RPMI8226 (cell line): Measurements from ENCODE around the gene SLX4.

Experiments used
- DNase-seq: peaks from one replicate; pipeline ENCODE4 v3.0.0-alpha.2; 2015

The SLX4 gene

DNA sequence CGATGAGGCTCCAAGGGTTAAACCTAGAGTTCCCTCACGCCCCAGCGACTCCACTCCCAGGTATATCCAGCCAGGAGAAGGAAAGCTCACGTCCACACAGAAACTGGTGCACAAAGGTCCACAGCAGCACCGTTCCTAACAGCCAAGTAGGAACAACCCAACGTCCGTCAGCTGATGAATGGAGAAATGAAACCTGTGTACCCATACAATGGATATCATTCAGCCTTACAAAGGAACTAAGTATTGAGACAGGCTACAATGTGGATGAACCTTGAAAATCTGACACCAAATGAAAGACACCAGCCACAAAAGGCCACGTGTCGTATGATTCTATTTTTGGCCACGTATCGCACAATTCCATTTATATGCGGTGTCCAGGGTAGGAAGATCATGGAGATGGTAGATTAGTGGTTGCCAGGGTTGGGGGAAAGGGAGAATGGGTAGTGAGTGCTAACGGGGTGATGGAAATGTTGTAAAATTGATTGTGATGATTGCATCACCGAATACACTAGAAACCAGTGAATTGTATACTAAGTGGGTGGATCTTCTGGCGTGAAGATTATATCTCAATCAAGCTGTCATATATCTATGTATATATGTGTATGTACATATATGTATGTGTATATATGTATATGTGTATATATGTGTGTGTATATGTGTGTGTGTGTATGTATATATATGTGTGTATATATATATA lies 64.3 kb downstream of the SLX4 start:
- no peak for DNase-seq

DNA sequence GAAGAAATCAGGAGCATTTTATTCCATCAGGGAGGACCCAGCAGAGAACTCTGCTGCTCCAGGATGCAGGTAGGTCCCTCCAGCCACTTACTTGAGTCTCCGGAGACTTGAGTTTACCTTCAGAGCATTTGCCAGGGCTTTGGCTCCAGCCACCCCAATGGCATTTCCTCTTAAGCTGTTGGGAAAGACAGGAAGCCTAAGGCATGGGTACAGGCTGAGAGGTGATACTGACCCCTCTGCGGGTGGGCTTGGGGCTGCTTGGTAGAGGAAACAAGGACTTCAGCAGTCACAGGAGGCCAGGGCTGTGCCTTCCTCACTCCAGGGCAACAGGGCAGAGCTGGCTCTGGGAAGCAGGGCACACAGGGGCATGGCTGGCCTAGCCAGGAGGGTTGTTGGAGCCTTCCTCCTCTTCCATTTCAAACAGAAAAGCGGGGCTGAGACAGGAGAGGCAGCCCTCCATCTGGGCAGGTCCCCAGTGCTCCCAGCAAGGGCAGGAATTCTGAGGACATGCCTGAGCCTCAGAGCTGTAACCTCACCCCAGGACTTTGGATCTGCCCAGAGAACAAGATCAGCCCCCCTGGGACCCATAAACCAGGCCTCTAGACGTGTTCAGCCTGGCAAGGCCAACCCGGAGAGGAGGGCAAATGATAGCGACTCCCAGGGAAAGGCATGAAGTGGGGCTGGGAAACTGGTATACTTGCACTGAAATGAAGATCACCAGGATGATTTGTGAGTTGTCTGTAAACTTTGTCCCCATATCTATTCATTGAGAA lies 68.6 kb downstream of the SLX4 start:
- no peak for DNase-seq

DNA sequence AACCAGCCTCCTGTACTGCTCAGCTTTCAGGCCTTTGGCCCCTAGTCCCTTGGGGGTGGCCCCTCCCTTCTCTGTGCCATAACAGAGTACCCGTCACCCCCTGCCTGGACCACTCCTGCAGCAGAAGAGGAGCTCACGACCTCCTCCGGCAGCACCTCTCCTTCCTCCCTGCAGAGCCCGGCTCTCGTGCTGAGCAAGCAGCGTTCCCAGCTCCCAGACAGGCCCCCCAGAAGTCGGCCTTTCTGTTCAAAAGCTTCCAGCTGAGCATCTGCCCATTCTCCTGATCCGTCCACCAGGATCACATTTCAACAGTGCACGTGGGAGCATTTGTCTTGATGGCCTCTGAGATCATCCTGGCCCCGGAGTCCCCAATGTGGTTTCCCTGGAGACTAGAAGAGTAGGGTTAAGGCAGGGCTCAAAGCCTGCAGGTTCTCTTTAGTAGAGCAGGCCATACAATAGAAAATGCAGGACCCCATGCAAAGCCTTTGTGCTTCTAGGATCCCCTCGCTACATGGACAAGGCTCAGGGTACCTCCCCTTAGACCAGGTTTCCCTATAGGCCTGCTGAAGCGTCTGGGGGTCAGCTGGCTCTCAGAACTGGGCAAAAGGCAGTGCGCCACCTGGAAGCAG lies 69.8 kb downstream of the SLX4 start:
- no peak for DNase-seq

DNA sequence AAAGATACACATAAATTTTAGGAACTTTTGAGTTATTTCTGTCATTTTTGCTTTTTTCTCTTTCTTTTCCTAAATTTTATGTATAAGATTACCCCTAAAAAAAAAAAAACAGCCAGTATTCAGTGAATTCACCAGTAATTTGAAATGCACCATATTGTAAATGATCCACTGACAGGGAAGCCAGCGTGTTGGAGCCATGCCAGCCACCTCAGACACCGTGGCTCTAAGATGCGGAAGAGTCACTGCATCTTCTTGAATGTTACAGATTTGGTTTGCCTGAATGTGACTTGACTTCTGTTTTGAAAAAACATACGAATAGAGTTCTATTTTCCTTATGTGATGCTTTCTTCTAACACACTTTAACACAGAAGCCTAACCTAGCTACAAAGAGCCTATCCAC lies 73.2 kb downstream of the SLX4 start:
- DNase-seq = no peak

DNA sequence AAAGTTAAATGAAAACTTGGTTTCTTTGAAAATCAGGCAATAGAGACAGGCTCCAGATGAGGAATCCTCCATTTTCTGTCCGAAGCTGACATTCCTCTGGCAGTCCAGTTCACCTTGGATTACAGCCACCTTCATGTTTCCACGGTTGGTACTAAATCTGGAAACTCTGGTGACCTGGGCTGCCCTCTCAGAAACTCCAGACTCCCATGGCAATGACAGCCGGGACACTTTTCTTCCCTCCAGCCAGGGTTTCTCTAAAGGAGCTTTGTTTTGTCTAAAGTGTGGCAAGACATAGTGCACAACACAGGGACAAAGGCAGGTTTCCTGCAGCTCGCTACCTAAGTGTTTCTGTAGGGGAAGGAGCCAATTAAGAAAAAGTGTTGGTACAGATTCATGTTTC lies 74.6 kb downstream of the SLX4 start:
- DNase-seq = no peak

DNA sequence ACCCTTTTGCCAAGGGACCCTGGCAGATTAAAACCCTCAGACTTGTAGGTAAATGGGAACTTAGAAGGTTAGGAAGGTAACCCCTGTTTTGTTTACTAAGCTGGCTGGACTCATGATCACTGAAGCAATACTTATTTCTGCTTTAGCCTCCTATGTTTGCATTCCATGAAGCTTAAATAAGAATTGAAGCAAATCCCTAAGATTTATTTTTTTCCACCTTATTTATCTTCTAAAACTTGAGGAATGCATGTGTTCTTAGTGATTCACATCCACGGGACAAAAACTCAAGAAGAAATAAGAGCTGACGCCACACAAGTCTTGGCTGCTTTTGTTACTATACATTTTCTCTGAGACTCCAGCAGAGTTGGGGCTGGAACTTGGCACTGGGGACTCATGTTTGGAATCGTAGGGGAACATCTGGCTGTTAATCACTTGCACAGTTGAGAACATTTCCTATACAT lies 75.1 kb downstream of the SLX4 start:
- DNase-seq = no peak

DNA sequence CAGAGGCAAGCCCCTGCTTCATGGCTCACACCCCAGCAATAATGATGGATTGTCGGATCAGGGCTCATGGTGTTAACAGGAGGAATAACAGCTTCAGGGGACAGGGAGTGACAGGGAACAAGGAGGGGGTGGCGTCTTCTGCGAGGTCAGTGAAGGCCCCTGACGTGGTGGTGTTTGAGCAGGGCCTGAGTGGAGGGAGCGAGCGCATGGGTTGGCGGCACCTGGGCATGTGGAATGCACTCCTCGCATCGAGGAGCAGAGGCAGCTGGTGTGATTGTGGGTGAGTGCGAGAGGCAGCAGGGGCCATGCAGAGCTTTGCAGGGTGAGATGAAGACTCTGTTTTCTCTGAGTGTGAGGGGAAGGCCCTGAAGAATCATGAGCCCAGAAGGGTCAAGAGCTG lies 77.3 kb downstream of the SLX4 start:
- no peak for DNase-seq

DNA sequence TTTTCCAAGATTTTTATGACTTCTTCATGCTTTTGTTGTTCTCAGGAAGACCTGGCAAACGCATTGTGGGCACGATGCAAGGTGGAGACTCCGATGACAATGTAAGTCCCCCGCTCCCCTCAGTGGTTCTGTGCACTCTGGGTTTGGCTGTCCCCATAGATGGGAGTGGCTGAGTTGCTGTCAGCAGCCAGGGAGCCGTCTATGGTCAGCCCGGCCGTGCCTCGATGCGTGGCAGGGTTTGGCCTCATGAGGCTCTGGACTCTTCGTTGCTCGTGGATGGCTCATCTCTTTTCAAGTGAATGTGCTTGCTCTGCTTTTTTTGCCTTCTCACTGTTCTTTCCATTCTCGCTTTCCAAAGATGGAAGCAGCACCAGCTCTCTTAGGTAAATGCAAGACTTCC lies 78.7 kb downstream of the SLX4 start:
- no peak for DNase-seq
